GM12865 (cell line): ENCODE measurements around the gene SNX4.
A peak's percentile ranks its signal among the peaks of the same experiment; 100 is the strongest.
"Not testable (repeated sequence)": the region's sequence is repeated elsewhere in the genome, so short reads cannot be mapped to it uniquely, and the experiment has no call there.

ENCODE experiments used
- DNase-seq: peaks from one replicate; pipeline ENCODE4 v3.0.0; 2010; ENCODE audit warnings: low read depth
- H3K4me3 ChIP-seq: 2 replicates; pipeline ENCODE4 v1.5.1; 2011; ENCODE audit warnings: mild to moderate bottlenecking, low read depth, low read length, control low read depth
- TF ChIP-seq, protein P1 (sequence below): IDR thresholded peaks from 2 replicates; pipeline ENCODE4 v1.5.1; 2011; ENCODE audit warnings: low read length, control low read depth, low read depth, inconsistent platforms; ENCODE audit not compliant: insufficient read depth; ENCODE audit errors: missing control alignments

SNX4 gene

DNA sequence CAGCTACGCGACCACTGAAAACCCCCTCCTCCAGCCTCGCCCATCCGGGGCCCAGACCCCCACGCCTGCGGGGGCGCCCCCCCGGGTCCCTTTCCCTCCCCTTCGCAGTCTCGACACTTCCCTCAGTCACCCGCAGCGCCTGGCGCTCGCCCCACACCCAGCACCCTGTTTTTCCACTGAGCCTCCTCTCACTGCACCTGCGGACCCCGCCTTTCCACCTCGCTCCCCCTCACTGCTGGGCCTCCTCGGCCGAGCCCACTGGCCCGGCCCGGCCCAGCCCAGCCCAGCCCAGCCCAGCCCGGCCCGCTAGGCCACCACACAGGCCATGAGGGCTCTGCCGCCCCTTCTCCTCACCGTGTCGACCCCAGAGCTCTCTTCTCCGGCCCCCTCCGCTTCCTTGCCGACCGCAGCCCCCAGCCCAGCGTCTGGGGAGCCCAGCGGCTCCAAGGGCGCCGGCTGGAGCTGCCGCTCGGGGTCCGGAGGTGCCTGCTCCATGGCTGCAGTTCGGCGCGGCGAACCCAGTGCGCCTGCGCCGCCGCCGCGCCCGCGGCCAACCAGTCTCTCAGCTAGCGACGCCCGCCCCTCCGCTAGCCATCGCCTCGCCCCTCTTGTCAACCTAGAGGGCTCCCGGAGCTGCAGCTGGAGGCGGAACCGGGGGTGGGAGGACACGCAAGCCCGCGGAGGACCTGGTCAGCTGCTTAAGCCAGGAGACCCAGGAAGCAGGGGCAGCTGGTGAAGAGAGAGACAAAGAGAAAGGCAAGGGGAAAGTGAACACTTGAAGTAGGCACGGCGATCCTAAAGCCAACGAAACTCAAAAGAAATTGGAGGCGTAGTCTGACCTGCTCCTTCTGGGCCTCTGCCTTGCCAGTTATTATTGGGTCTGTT is at the start of gene SNX4:
Gene SNX4, minus strand, starts transcription at position 525 of the 885 bp plus-strand sequence. Its CDS starts 30 bp downstream, at position 495.
- DNase-seq: peak; percentile 96
- TF ChIP-seq, protein P1, sequence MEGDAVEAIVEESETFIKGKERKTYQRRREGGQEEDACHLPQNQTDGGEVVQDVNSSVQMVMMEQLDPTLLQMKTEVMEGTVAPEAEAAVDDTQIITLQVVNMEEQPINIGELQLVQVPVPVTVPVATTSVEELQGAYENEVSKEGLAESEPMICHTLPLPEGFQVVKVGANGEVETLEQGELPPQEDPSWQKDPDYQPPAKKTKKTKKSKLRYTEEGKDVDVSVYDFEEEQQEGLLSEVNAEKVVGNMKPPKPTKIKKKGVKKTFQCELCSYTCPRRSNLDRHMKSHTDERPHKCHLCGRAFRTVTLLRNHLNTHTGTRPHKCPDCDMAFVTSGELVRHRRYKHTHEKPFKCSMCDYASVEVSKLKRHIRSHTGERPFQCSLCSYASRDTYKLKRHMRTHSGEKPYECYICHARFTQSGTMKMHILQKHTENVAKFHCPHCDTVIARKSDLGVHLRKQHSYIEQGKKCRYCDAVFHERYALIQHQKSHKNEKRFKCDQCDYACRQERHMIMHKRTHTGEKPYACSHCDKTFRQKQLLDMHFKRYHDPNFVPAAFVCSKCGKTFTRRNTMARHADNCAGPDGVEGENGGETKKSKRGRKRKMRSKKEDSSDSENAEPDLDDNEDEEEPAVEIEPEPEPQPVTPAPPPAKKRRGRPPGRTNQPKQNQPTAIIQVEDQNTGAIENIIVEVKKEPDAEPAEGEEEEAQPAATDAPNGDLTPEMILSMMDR: no peak
- H3K4me3 ChIP-seq: peak within 1 kb of the TSS; percentile 81

GRCh38 chr3:125556314-125556713 is 36.3 kb upstream of the SNX4 start:
- no peak overlapping the region for H3K4me3 ChIP-seq
- DNase-seq: no peak

GRCh38 chr3:125552401-125552800 is 32.4 kb upstream of the SNX4 start:
- TF ChIP-seq, protein P1: no peak
- H3K4me3 ChIP-seq: no peak overlapping the region
- no peak for DNase-seq

More at GRCh38 chr3:125556314-125556713, 36.3 kb upstream of the SNX4 start:
- TF ChIP-seq, protein P1: no peak

DNA sequence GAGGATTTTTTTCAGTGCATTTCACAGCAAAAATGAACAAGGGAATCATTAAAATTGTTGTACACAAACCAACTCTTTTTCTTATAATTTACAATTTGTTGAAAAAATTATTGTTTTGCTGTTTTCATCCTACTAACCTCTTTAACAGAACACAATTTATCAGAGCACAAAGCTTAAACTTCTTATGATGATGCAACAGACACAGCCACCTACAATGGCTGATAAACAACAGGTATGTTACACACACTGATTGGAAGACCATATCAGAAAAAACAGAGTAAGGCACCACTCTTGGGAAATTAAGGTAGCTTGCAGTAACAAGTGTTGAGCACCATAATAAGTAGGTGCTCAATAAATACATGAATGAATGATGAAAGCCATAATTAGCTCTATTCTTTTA is 8.9 kb upstream of the SNX4 start:
- no peak for DNase-seq
- TF ChIP-seq, protein P1: no peak
- no peak overlapping the region for H3K4me3 ChIP-seq

DNA sequence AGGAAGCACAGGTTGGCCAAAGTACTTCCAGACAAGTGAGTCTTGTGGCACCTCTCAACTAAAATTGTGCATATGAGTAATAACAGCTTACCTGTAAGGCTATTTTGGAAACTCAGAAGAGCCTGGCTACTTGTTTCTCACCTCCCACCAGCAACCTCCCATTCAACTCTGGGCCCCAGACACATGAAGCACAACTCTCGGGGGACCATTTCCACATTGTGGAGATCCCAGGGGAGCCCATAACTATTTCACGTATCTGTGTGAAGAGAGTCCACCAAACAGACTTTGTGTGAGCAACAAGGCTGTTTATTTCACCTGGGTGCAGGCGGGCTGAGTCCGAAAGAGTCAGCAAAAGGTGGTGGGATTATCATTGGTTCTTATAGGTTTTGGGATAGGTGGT is 5.2 kb upstream of the SNX4 start:
- TF ChIP-seq, protein P1: no peak
- no peak overlapping the region for H3K4me3 ChIP-seq
- DNase-seq: peak; percentile 44

GRCh38 chr3:125520563-125520919 is 539 bp upstream of the SNX4 start:
- not testable (repeated sequence) for DNase-seq
- H3K4me3 ChIP-seq: peak overlapping the region; percentile 81

- no peak overlapping the region for H3K4me3 ChIP-seq
- no peak for DNase-seq
- TF ChIP-seq, protein P1: no peak
These were observed 4.6 kb downstream of the SNX4 start for GRCh38 chr3:125515421-125515820.
